MM.1S (cell line): Measurements from ENCODE around the gene RASGRP1.

Experiments used
- EZH2 ChIP-seq: fragments of 300-600 bp; sonication (generic); optimal IDR thresholded peaks from 2 replicates; pipeline ENCODE3; 2017; ENCODE audit warnings: low read depth, mild to moderate bottlenecking, antibody characterized with exemption, low read length, mixed read lengths
- TF ChIP-seq, protein P1 (sequence below): fragments of 300-600 bp; sonication (generic); IDR thresholded peaks from 2 replicates; pipeline ENCODE4 v1.5.1; 2016; ENCODE audit warnings: antibody characterized with exemption, low read length, mixed read lengths

DNA sequence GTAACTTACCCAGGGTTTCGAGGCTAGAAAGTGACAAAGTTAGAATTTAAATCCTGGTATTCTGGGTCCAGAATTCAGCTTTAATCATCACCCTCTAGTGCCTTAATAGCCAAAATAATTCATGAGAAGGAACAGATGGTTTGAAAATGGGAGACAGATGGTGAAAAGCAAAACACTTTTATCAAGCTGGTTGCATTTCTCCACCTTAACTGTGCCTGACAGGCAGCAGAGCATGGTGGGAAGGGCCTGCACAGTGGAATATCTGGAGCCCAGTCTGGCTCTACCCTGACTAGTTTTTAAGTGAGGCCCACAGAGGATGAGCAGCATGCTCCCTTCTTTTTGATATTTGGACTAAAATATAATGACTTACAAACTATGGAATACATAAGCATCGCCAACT lies 35.6 kb upstream of the RASGRP1 start:
- TF ChIP-seq, protein P1, sequence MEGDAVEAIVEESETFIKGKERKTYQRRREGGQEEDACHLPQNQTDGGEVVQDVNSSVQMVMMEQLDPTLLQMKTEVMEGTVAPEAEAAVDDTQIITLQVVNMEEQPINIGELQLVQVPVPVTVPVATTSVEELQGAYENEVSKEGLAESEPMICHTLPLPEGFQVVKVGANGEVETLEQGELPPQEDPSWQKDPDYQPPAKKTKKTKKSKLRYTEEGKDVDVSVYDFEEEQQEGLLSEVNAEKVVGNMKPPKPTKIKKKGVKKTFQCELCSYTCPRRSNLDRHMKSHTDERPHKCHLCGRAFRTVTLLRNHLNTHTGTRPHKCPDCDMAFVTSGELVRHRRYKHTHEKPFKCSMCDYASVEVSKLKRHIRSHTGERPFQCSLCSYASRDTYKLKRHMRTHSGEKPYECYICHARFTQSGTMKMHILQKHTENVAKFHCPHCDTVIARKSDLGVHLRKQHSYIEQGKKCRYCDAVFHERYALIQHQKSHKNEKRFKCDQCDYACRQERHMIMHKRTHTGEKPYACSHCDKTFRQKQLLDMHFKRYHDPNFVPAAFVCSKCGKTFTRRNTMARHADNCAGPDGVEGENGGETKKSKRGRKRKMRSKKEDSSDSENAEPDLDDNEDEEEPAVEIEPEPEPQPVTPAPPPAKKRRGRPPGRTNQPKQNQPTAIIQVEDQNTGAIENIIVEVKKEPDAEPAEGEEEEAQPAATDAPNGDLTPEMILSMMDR = no peak
- no peak for TF ChIP-seq EZH2
